ENCODE data around the gene FLT3LG. TPM values are rescaled to one million over a fixed set of nuclear protein-coding genes. Genes with fewer than 3 reads are reported as not detected.

FLT3LG gene
- total RNA-seq, 6 experiments from 2014 or later = 0.80 to 4.4 (median 2.3) TPM

- no peak for ATAC-seq
- H3K27me3 ChIP-seq = no peaks in the 10 kb centered on the region
- no peak overlapping the region for H3K4me3 ChIP-seq
- intact Hi-C loops (cut with DNase I) = no loop called here
- no peak for DNase-seq
- 84% methylated on average over 5 of the region's 7 CpGs for whole genome bisulfite sequencing (ENCODE audit: insufficient coverage, low coverage, low lambda C conversion rate, missing lambda C conversion rate)
- no peak overlapping the region for H3K27ac ChIP-seq
- TF ChIP-seq CTCF (IDR thresholded peaks at IDR 0.05) = no peak
- no peak for TF ChIP-seq POLR2A (IDR thresholded peaks at IDR 0.05)
- H3K9me3 ChIP-seq = no peaks in the 10 kb centered on the region
- H3K4me1 ChIP-seq = peaks cover 0 to 14% (median 5%) of the 10 kb centered on the region in 4 donors
- peaks cover 3 to 21% (median 15%) of the 10 kb centered on the region in 4 donors for H3K36me3 ChIP-seq
Observed at GRCh38 chr19:49486232-49486631, 12.2 kb downstream of the FLT3LG start.

- DNase-seq = no peak
Observed at GRCh38 chr19:49486710-49487276, 12.8 kb downstream of the FLT3LG start.

DNA sequence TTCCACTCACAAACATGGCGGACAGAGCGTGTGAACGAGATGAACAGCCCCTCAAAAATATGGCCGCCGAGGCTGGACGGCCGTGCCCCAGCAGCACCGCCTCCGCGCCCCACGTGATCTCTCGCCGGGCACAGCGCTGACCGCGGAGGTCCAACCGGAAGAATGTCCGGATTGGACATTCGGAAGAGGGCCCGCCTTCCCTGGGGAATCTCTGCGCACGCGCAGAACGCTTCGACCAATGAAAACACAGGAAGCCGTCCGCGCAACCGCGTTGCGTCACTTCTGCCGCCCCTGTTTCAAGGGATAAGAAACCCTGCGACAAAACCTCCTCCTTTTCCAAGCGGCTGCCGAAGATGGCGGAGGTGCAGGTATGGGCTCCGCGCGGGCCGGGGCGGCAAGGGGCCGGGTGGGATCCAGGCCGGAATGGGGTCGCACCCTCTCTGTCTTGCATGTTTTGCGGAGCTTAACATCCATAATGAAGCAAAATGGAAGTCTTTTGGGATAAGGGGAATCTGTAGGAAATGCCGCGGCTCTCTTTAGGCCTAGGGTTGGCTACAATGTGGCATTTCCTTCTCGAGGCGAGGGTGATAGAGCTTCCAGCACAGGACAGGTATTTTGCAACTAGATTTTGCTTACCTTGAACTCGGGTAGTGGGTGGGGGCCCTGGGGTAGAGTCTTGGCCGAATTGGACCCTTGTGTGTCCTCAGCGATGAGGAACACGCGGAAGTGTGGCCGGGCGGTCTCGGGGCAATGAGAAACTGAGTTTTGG is 13.4 kb downstream of the FLT3LG start, which contains the start of gene RPL13A:
Gene RPL13A (plus strand): TSS at position 332 of the 769 bp plus-strand sequence. CDS start 22 bp downstream, at position 354.
- intact Hi-C loops (cut with DNase I) = no loop called here
- peaks cover 15 to 33% (median 26%) of the 10 kb centered on the region in 4 donors for H3K36me3 ChIP-seq
- DNase-seq (peak; percentile 100), ATAC-seq (peak; percentile 93 to 98 (median 96))
- H3K4me1 ChIP-seq = peaks cover 0 to 14% (median 5%) of the 10 kb centered on the region in 4 donors
- H3K27ac ChIP-seq = peak within 1 kb of the TSS; percentile 54 to 81 (median 70)
- TF ChIP-seq CTCF (IDR thresholded peaks at IDR 0.05) (no peak), POLR2A (IDR thresholded peaks at IDR 0.05) (peak; percentile 98)
- H3K27me3 ChIP-seq = no peaks in the 10 kb centered on the region
- H3K4me3 ChIP-seq = peak within 1 kb of the TSS; percentile 82 to 86 (median 84)
- no peaks in the 10 kb centered on the region for H3K9me3 ChIP-seq
- under 1% methylated on average over 43 of the region's 57 CpGs for WGBS (ENCODE audit: insufficient coverage, low coverage, low lambda C conversion rate, missing lambda C conversion rate)

More at GRCh38 chr19:49486710-49487276, 12.8 kb downstream of the FLT3LG start:
- H3K9me3 ChIP-seq = no peaks in the 10 kb centered on the region
- TF ChIP-seq POLR2A (IDR thresholded peaks at IDR 0.05) (no peak), CTCF (IDR thresholded peaks at IDR 0.05) (no peak)
- WGBS (ENCODE audit: insufficient coverage, low coverage, low lambda C conversion rate, missing lambda C conversion rate) = 11% methylated on average over 7 of the region's 23 CpGs
- H3K27me3 ChIP-seq = no peaks in the 10 kb centered on the region
- intact Hi-C loops (cut with DNase I) = no loop called here
- peaks cover 0 to 14% (median 5%) of the 10 kb centered on the region in 4 donors for H3K4me1 ChIP-seq
- H3K4me3 ChIP-seq = peak overlapping the region; percentile 19 to 43 (median 31)
- peak overlapping the region in 2 of 3 donors; percentile 54 to 70 for H3K27ac ChIP-seq
- no peak for ATAC-seq
- H3K36me3 ChIP-seq = peaks cover 9 to 27% (median 20%) of the 10 kb centered on the region in 4 donors

DNA sequence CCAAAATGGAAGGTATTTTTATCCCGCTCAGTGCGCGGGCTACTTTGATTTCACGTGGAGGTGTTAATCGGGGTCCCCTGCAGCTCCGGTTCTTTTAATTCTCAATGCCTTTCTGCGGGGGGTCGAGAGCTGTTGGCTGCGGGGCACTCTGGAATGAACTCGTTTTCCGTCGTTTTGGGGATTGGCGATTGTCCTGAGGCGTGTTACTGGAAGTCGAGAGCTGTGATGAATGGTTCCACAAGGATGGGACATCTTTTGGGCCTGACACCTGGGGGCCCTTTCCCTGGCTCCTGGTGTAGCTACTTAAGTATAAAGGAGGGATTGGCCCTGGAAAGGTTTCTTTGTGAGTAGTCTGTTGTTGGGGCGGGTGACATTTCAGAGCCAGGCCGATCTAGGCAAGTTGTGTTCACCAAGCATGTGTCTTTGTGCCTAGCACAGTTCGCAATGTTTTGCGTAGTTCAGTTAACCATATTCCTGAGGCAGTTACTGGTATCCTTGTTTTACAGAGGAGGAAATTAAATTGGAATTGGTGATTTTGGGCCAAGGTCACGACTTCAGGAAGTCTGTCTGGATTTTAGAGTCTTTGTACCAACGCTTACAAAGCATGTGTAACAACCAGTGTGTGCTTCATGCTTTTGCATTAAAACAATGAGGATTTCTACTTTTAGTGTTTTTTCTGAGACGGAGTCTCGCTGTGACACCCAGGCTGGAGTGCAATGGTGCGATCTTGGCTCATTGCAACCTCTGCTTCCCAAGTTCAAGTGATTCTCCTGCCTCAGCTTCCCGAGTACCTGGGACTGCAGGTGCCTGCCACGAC is 14.2 kb downstream of the FLT3LG start:
- 0% methylated on average over 21 of the region's 26 CpGs for WGBS (ENCODE audit: insufficient coverage, low coverage, low lambda C conversion rate, missing lambda C conversion rate)
- Histone ChIP-seq H3K4me1 (peaks cover 0 to 14% (median 5%) of the 10 kb centered on the region in 4 donors), H3K9me3 (no peaks in the 10 kb centered on the region), H3K27me3 (no peaks in the 10 kb centered on the region), H3K36me3 (peaks cover 15 to 40% (median 27%) of the 10 kb centered on the region in 4 donors), H3K27ac (peak overlapping the region; percentile 33 to 81 (median 65)), H3K4me3 (peak overlapping the region; percentile 82 to 86 (median 84))
- no peak for ATAC-seq
- DNase-seq = no peak
- intact Hi-C loops (cut with DNase I) = no loop called here
- TF ChIP-seq CTCF (IDR thresholded peaks at IDR 0.05) (no peak), POLR2A (IDR thresholded peaks at IDR 0.05) (no peak)
